NK-92 treated with Interleukin-12 subunit alpha and Interleukin-12 subunit beta, amount 100 ng/mL, for 24 hours (cell line): ENCODE data around the gene AADACL4.
"Not testable (repeated sequence)": the region's sequence is repeated elsewhere in the genome, so short reads cannot be mapped to it uniquely, and the experiment has no call there.

ENCODE experiments used
- DNase-seq: peaks from one replicate; lab custom pipeline; 2025; lab: John Stamatoyannopoulos, UW

The AADACL4 gene

DNA sequence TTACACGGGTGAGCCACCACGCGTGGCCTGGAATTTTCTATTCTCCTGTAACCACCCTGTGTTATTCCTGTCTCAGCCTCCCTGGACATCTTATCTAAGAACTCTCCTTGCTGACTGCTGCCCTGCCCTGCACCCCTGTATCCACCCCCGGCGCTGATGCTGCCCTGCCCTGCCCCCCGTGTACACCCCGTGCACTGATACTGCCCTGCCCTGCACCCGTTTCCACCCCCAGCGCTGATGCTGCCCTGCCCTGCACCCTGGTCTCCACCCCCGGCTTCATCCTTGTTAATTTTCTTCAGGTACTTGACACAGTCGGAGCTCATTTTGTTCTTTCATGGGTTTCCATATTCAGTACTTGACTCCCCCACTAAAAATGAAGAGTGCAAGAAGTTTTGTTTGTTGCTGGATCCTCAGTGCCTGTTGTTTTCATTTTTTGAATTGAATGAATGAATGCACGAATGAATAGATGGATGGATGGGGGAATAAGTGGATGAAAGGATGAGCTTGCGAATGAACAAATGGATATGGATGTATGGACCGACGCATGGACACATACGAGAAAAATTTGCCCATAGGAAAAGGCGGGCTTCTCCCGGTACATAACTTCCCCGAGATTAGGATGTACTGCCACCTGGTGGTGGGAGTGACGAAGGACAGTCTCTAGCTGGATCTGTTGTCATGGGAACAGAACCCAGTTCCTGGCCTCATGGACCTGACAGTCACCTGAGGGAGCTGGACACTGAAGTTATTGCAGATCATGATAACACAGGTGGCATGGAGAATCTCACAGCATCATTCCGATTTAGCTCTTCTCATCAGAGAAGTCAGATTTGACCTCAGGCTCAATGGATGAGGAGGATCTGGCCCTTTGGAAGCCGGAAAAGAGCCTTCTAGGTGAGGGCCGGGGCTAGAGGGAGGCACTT lies 14.9 kb downstream of the AADACL4 start:
- DNase-seq = peak; percentile 53

DNA sequence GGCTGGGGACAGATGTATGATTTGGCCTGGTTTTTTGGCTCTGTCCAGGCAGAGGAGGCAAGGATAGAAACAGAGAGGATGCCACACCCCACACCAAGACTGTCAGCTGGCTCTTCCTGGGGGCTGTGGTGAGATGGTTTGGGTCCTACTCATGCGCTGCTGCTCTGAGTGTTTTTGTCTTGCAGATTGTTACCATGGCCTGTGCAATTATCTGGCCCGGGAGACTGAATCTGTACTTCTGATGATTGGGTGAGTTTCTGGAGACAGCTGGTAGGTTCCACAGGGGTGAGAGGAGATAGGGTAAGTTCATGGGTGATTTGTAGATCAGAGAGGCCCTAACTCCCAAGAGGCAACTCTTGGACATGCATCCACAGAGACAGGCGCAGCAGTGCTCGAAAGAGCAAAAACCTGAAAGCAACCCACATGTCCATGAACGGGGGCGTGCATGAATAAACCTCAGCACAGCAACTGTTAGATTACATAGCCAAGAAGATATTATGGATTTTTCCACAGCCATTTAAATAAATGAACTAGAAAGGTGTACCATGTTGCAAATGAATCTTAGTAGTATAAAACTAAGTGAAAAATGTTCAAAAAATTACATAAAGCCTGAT lies 17.8 kb downstream of the AADACL4 start:
- no peak for DNase-seq

DNA sequence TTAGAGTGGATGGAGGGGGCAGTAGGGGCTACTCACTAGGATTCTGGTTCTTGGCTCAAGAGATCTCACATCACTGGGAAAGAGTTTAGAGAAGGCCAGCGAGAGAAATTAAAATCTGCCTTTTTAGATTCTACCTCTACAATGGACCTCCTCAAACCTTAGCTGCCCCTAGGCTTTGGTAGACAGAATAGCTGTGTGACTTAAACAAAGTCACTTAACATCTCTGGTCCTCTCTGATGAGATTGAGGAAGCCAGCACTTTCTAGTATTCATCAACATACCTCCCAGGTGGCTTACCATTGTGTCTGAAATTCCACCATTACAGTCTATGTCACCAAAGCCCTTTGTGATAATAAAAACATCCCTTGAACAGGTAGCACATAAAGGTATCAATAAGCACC lies 18.7 kb downstream of the AADACL4 start:
- no peak for DNase-seq

DNA sequence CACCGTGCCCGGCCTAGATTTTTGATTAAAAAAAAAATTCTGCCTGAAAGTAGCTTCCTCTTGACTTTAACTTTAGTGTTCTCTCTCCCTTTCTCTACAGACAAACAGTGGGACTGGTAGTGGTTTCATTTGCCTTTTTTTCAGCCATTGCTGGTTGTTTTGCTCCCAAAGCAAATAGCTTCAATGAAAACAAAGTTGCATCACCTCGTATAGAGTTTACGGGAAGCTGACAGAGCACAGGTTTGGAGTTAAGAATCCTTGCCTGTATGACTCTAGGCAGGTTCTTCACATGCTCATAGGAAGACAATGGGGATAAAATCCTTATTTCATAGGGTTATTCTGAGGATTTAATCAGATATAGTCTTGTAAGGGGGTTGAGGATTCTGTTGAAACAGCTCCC lies 21.6 kb downstream of the AADACL4 start:
- DNase-seq = no peak

DNA sequence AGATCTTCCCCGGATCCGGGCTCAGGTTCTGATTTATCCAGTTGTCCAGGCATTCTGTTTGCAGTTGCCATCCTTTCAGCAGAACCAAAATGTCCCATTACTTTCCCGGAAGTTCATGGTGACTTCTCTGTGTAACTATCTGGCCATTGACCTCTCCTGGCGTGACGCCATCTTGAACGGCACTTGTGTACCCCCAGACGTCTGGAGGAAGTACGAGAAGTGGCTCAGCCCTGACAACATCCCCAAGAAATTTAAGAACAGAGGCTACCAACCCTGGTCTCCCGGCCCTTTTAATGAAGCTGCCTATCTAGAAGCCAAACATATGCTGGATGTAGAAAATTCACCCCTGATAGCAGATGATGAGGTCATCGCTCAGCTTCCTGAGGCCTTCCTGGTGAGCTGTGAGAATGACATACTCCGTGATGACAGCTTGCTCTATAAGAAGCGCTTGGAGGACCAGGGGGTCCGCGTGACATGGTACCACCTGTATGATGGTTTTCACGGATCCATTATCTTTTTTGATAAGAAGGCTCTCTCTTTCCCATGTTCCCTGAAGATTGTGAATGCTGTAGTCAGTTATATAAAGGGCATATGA lies 22.4 kb downstream of the AADACL4 start:
- no peak for DNase-seq

DNA sequence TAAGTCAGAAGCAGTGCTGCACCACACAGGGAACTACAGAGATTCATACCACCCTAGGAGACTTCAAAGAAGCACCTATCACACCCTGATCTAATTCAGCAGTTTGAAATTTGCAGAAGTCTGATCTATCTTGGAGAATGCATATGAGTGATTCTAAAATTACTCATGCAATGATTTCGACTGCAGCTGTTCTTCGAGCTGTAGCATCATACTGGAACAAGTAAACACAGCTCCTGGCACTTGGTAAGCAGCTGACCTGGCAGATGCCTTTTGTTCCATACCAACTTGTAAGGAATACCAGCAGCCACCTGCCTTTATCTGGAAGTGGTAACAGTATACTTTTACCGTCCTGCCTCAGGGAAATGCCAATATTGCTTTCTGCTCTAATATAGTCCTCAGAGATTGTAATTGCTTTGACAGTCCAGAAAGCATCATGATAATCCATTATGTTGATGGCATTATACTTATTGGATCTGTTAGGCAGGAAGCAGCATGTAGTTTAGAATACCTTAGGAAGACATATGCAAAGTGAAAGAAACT lies 25.7 kb downstream of the AADACL4 start:
- no peak for DNase-seq

DNA sequence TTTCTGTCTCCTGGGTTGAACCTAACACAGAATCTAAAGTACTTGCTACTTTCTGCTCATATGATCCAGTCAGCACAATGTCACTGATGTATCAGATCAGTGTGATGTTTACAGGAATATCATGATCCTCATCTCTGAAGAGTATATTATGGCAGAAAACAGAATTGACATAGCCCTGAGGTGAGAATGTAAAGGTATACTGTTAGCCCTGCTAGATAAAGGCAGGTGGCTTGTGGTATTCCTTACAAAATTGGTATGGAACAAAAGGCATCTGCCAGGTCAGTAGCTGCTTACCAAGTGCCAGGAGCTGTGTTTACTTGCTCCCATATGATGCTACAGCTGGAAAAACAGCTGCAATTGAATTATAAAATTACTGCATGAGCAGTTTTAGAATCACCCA lies 30.5 kb downstream of the AADACL4 start:
- DNase-seq = no peak

DNA sequence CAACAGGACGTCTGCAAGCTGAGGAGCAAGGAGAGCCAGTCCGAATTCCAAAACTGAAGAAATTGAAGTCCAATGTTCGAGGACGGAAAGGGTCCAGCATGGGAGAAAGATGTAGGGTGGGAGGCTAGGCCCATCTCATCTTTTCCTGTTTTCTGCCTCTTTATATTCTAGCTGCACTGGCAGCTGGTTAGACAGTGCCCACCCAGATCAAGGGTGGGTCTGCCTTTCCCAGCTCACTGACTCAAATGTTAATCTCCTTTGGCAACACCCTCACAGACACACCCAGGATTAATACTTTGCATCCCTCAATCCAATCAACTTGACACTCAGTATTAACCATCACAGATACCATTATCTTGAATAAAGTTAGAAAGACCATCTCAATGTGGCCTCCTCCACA lies 32.2 kb downstream of the AADACL4 start:
- DNase-seq = not testable (repeated sequence)

DNA sequence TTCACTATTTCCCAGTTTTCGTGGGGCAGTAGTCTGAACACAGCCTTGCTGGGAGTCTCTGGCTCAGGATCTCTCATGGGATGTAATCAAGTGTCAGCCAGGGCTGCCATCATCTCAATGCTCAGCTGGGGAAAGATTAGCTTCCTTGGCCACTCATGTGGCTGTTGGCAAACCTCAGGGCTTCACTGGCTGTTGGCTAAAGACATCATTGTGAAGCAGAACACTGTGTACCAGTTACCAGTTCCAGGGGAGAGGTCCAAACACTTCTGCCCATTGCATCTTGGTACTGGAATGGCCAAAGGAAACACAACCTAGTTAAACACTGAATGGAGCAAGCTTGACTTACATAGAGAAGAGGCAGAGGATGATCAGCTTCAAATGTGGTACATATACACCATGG lies 33.7 kb downstream of the AADACL4 start:
- no peak for DNase-seq

DNA sequence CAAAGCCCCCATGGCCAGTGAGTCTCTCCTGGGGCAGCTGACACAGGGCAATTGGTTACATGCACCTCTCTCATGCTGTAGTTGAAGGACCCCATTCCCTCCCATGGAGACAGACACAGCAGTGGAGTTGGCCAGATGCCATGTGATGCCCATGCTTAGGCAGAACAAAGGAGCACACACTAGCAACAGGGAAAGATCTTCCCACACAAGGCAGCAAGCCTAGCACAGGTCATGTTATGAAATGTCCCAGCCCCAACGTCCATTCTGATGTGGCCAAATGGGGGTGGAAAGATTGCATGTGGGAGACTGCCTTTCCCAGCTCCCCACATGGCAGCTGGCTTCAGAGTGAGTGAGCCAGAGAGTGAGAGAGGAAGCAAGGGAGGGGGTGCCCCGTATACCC lies 34.5 kb downstream of the AADACL4 start:
- DNase-seq = no peak

DNA sequence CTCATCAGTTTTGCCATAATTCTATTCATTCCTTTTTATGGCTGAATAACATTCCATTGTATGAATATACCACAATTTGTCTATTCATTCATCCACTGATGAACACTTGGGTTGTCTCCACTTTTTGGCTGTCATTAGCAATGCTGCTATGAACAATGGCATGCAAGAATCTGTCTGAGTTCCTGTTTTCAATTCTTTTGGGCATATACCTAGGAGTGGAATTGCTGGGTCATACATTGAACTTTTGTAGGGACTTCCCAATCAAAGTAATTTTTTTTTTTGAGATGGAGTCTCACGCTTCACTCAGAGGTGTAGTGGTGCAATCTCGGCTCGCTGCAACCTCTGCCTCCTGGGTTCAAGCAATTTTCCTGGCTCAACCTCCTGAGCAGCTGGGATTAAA lies 34.9 kb downstream of the AADACL4 start:
- DNase-seq = no peak

DNA sequence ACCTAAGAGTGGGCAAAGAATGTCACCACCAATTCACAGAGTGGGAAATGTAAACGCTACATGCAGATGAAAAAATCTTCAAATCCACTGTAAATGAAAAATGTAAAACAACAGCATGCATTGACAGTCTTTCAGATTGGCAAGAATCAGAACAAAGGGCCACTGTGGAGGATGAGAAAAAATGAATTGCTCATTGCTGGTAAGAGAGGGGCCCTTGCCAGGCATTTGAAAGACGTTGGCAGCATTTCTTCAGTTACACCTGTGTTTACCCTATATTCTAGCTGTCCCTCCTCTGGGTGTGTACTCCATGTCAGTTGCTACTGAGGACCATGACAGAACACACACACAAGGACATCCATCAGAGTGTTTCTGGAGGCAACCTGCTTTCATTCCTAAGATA lies 46.3 kb downstream of the AADACL4 start:
- DNase-seq = no peak

DNA sequence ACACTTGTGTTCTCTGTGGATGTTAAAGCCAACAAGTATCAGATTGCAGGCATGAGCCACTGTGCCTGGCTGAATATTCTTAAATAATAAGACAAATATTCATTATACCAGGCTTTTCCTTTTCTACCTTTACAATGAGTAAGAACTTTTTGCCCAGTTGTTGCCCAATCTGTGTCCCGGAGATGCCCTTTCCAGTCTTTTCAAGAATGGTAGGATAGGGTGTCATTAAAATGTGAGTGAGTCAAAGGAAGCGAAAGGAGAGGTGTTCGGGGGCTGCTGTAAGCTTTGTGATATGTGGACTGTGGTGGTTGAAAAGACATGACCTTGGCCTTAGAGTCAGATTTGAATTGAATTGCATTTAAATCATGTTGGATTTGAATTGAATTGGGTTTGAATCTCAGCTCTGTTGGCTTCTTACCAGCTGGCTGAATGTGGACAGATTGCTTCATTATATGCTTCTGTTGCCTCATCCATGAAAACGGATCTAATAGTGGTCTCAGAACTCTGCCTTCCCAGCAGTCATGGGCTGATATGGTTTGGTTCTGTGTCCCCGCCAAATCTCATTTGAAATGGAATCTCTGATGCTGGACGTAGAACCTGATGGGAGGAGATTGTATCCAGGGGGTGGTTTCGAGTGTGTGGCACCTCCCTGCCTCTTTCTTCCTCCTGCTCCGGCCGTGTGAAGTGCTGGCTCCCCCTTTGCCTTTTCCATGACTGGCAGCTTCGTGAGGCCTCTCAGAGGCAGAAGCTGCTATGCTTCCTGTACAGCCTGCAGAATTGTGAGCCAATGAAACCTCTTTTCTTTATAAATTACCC lies 49.3 kb downstream of the AADACL4 start:
- no peak for DNase-seq

DNA sequence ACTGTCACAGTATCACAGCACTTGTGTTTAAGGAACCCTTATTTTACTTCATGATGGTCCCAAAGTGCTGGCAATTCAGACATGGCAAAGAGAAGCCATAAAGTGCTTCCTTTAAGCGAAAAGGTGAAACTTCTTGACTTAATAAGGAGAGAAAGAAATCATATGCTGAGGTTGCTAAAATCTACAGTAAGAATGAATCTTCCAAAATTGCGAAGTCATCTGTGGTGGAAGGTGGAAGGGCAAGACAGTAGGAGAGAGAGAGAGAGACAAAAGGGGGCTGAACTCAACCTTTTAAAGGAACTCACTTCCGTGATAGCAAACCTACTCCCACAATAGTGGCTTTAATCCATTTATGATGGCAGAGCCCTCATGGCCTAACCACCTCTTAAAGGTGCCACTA lies 52.8 kb downstream of the AADACL4 start:
- no peak for DNase-seq

DNA sequence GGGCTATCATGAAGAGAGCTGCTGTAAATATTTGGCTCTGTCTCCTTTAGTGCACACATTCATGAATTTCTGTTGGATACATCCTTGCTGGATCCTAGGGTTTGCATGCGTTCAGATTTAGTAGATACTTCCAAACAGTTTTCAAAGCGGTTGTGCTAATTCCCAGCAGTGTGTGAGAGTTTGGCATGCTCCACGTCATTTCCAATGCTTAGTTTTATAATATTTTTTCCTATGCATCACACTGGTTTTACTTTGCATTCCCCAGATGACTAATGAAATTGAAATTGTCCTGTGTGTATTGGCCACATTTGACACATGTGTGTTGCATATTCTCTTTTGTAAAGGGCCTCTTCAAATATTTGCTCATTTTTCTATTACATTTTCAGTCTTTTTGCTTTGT lies 53.5 kb downstream of the AADACL4 start:
- DNase-seq = no peak

DNA sequence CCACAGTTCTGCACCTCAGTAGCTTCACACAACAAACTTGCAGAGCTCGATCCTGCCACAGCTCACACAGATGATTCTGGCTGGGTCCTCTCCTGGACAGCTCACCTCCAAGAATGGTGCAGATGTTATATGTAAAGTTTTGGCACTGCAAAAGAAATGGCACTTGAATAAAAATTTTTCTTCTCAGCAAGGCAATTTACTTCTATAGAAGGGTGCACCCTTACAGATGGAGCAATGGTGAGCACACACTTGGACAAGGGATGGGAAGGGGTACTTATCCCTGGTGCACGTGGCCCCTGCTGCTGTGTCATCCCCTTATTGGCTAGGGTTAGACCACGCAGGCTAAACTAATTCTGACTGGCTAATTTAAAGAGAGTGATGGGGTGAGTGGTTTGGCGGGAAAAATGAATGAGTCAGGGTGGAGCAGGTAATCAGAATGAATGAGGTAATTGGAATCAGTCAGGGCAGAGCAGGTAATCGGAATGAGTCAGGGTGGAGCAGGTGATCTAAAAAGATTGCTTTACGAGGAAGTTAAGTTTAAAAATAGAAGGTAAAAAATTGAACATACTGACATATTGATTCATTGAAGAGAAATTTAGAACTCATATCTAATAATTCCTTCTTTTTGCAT lies 60.1 kb downstream of the AADACL4 start:
- no peak for DNase-seq

DNA sequence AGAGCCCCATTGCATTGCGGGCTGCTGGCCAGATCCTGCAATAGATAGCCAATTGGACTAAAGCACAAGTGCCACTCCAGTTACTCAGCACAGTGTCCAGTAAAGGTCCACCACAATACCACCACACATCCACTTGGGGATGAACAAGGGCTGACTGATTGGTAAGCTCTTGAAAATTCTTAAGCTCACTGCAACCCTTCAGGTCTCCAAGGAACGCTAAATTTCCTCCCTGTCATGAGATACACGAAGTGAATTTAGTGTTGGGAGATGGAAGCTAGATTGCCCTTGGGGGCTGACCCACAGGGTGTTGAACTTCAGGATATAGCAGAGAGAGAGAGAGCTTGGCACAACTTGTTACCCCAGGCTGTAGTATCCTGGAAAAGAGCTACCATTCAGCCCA lies 62.2 kb downstream of the AADACL4 start:
- no peak for DNase-seq

DNA sequence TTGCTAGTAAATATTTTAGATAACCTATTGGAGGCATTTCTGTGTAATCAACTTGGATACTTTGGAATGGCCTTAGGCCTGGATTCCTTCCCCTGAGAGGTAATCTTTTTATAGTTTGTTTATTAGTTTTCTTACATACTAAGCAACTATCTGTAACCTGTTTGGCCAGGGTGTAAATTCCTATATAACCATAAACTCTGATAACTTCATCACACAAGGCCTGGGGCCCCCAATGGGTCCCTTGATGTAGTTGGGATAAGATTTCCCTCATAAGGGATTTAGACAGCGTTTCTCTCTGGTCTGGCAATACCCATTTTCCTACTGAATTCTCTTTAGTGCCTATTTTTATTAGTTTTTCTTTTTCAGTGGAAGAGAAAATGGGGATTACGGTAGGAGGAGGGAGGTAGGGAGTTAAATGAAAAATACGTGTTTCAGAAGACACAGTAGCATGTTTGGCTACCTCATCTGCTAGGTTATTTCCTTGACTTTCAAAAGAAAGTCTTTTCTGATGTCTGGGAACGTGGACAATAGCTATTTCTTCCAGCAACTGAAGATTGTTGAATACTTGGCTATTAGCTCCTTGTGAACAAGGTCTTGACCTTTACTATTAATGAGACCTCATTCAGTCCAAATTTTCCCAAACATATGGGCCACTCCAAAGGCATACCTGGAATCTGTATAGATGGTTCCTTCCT lies 64.7 kb downstream of the AADACL4 start:
- no peak for DNase-seq

DNA sequence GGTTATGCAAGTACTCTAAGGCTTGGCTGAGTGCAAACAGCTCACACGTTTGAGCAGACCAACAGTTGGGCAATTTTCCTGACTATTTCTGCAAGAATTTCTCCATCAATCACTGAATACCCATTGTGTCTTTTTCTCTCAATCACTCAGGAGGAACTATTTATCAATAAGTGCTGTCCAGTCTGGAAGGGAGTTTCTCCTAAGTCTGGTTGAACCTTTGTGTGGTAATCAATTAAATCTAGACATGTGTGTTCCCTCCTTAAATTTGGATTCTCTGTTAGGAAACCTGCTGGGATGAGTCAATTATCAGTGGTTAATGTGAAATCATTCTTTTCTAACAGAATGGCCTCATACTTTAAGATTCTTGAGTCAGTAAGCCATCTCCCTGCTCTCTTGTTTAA lies 65.2 kb downstream of the AADACL4 start:
- DNase-seq = no peak

DNA sequence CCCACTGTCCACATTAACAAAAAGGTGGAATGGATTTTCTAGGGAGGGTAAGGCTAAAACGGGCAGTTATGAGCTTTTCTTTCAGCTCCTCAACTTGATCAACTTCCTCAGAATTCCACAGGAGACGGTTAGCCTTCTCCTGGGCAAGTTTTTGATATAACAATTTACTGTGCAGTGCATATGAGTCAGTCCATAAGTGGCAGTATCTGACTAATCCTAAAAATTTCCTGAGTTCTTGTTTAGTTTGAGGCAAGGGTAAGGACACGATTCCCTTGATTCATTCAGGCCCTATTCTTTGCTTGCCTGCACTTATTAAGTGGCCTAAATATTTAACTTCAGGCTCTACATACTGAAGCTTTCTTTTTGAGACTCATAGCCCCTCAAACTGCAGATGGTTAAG lies 65.8 kb downstream of the AADACL4 start:
- no peak for DNase-seq

DNA sequence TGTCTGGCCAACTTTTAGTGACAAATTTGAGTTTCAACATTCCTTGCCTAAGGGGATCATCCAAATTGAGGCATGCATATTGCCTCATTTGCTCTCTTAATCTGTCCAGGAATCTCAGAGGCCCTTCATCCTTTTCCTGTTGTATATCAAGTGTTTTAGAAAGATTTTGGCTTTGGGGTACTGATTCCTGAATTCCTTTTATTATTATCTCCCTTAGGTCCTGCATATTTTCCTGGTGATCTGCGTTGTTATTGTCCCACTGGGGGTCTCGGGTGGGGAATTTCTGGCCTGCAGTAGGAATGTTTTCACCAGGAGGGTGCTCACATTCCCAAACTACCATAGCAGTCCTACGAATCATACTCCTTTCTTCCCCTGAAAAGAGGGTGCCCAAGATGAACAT lies 67.7 kb downstream of the AADACL4 start:
- DNase-seq = no peak
